Neutrophil (primary cell): ENCODE measurements around the gene HYAL1.

Source experiments
- H3K27ac ChIP-seq: fragments of 200-600 bp; sonication (generic); 2 replicates; pipeline ENCODE4 v1.5.1; 2016; ENCODE audit warnings: mild to moderate bottlenecking, moderate library complexity
- H3K27me3 ChIP-seq: fragments of 200-600 bp; sonication (generic); 2 replicates; pipeline ENCODE4 v1.6.0; 2016; ENCODE audit warnings: mild to moderate bottlenecking
- H3K36me3 ChIP-seq: fragments of 200-600 bp; sonication (generic); 2 replicates; pipeline ENCODE4 v1.5.1; 2017
- H3K4me1 ChIP-seq, 2 experiments: fragments of 200-600 bp in 1 of 2; sonication (generic) in 1 of 2; 1 replicate in 1 of 2; 2 replicates in 1 of 2; pipeline versions ENCODE4 v1.5.1 to v1.6.1; 2013 to 2016; ENCODE audit warnings: low read depth in 1 of 2, low read length in 1 of 2, mild to moderate bottlenecking in 1 of 2, moderate library complexity in 1 of 2; ENCODE audit not compliant: control insufficient read depth in 1 of 2, insufficient read depth in 1 of 2
- H3K4me3 ChIP-seq, 2 experiments: fragments of 200-600 bp in 1 of 2; sonication (generic) in 1 of 2; 1 replicate in 1 of 2; 2 replicates in 1 of 2; pipeline ENCODE4 v1.5.1; 2013 to 2016; ENCODE audit warnings: low read depth in 1 of 2, low read length in 1 of 2, mild to moderate bottlenecking in 1 of 2, moderate library complexity in 1 of 2
- H3K9me3 ChIP-seq: fragments of 200-600 bp; sonication (generic); 2 replicates; pipeline ENCODE4 v1.5.1; 2016
- TF ChIP-seq, protein P1 (sequence below): fragments of 200-600 bp; sonication (generic); IDR thresholded peaks from 2 replicates; pipeline ENCODE4 v1.5.1; 2016; ENCODE audit warnings: antibody characterized with exemption

Gene HYAL1

DNA sequence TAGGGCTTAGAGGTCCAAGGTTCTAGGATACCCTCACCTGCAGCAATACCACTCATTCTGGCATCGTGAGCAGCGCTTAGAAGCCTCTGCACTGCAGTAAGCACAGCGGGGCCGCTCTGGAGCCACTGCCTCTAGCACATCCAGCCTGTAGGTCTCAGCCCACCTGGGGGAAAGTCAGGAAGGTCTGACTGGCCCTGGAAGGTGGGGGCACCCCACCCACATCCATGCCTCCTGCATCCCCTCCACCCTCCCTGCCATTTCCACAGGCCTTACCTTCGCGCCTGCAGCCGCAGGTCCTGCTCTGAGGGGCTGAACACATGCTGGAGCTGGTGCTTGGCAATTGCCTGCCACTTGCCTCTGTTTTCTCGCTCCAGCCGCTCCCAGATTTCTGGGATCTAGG lies 38.2 kb upstream of the HYAL1 start:
- TF ChIP-seq, protein P1, sequence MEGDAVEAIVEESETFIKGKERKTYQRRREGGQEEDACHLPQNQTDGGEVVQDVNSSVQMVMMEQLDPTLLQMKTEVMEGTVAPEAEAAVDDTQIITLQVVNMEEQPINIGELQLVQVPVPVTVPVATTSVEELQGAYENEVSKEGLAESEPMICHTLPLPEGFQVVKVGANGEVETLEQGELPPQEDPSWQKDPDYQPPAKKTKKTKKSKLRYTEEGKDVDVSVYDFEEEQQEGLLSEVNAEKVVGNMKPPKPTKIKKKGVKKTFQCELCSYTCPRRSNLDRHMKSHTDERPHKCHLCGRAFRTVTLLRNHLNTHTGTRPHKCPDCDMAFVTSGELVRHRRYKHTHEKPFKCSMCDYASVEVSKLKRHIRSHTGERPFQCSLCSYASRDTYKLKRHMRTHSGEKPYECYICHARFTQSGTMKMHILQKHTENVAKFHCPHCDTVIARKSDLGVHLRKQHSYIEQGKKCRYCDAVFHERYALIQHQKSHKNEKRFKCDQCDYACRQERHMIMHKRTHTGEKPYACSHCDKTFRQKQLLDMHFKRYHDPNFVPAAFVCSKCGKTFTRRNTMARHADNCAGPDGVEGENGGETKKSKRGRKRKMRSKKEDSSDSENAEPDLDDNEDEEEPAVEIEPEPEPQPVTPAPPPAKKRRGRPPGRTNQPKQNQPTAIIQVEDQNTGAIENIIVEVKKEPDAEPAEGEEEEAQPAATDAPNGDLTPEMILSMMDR: no peak
- no peaks in the 10 kb centered on the region for H3K9me3 ChIP-seq
- peak overlapping the region; percentile 100 for H3K27ac ChIP-seq
- H3K4me1 ChIP-seq: peaks cover 77 to 85% of the 10 kb centered on the region in 2 experiments
- H3K27me3 ChIP-seq: no peaks in the 10 kb centered on the region
- peak overlapping the region; percentile 91 to 93 for H3K4me3 ChIP-seq
- H3K36me3 ChIP-seq: no peaks in the 10 kb centered on the region

DNA sequence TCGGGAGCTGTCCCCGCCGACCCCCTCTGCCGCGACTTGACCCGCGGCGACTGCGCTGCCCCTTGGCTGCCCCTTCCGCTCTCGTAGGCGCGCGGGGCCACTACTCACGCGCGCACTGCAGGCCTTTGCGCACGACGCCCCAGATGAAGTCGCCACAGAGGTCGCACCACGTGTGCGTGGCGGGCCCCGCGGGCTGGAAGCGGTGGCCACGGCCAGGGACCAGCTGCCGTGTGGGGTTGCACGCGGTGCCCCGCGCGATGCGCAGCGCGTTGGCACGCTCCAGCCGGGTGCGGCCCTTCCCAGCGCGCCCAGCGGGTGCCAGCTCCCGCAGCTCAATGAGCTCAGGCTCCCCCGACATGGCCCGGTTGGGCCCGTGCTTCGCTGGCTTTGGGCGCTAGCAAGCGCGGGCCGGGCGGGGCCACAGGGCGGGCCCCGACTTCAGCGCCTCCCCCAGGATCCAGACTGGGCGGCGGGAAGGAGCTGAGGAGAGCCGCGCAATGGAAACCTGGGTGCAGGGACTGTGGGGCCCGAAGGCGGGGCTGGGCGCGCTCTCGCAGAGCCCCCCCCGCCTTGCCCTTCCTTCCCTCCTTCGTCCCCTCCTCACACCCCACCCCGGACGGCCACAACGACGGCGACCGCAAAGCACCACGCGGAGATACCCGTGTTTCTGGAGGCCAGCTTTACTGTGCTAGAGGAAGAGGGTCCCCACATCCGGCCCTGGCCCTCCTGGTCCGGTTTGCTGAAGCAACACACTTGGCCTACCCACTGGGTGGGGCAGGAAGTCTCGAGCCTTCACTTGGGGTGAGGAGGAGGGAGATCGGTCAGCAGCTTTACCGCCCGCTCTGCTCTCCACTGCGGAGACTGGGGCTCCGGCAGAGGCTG lies 37.3 kb upstream of the HYAL1 start, which contains the start of gene RASSF1:
RASSF1 (minus strand) TSS at position 389 of the 882 bp plus-strand sequence; CDS start at position 358, 31 bp downstream.
- H3K9me3 ChIP-seq: no peaks in the 10 kb centered on the region
- no peaks in the 10 kb centered on the region for H3K36me3 ChIP-seq
- peak within 1 kb of the TSS; percentile 91 to 93 for H3K4me3 ChIP-seq
- TF ChIP-seq, protein P1: no peak
- peak within 1 kb of the TSS; percentile 100 for H3K27ac ChIP-seq
- no peaks in the 10 kb centered on the region for H3K27me3 ChIP-seq
- peaks cover 82 to 83% of the 10 kb centered on the region in 2 experiments for H3K4me1 ChIP-seq

DNA sequence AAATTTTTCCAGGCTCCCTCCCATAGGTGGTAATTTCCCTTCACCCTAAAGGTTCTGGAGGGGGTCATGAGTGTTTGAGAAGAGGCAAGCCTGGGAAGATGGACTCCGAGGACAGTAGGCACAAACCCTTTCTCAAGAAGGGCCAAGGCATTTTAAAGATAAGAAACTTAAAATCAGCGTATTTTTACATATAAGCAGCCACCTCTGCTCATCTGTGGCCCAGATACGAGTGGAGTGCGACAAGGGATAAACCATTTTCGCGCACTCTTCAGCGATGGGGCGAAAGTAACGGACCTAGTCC lies 36.7 kb upstream of the HYAL1 start:
- Histone ChIP-seq H3K27me3 (no peaks in the 10 kb centered on the region), H3K4me3 (peak overlapping the region; percentile 91 to 93), H3K36me3 (no peaks in the 10 kb centered on the region), H3K4me1 (peaks cover 77% of the 10 kb centered on the region in 2 experiments), H3K9me3 (no peaks in the 10 kb centered on the region), H3K27ac (peak overlapping the region; percentile 100)
- TF ChIP-seq, protein P1: no peak

DNA sequence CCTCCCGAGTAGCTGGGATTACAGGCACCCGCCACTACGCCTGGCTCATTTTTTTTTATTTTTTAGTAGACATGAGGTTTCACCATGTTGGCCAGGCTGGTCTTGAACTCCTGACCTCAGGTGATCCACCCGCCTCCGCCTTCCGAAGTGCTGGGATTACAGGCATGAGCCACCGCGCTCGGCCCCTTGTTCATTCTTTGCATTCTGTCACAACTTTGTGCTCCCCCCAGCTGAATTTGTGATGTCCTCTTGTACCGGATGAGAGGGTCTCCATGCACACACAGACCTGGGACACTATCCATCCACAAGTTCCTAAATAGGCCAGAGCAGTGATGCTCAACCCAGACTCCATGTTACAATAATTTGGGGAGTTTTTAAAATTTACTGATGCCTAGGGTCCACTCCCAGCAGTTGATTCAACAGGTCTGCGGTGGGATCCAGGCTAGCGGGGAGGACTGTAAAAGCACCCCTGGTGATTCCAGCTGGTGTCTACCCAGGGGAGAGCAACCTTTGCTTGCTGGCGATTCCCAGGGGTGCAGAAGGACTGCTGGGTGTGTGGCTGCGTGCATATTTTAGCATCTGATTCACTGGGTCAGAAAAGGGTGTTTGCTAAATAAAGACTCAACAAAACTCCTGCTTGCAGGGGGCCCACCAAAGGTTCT lies 36.2 kb upstream of the HYAL1 start:
- H3K4me3 ChIP-seq: peak overlapping the region; percentile 91 to 93
- H3K27me3 ChIP-seq: no peaks in the 10 kb centered on the region
- TF ChIP-seq, protein P1: no peak
- no peaks in the 10 kb centered on the region for H3K9me3 ChIP-seq
- H3K4me1 ChIP-seq: peaks cover 72% of the 10 kb centered on the region in 2 experiments
- peak overlapping the region; percentile 100 for H3K27ac ChIP-seq
- H3K36me3 ChIP-seq: no peaks in the 10 kb centered on the region

DNA sequence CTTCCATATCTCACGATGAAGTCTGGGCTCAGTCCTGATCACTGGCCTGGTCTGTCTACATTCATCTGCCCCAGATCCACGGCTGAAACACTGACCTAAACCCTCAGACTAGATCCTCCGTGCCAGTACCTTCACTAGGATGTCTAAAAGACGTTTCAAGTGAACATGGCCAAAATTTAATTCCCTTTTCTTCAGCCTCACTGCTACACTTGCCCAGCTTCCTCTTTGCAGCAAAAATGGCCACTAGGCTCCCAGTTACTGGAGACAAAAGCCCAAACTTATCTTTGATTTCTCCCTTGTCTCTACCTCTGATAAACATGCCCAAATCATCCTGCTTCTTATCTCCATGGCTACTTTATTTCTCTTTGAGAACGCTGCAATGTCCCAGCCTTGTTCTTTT lies 35.6 kb upstream of the HYAL1 start:
- no peaks in the 10 kb centered on the region for H3K36me3 ChIP-seq
- TF ChIP-seq, protein P1: peak; percentile 14
- H3K4me1 ChIP-seq: peaks cover 71 to 78% of the 10 kb centered on the region in 2 experiments
- peak overlapping the region; percentile 91 to 93 for H3K4me3 ChIP-seq
- peak overlapping the region; percentile 100 for H3K27ac ChIP-seq
- no peaks in the 10 kb centered on the region for H3K27me3 ChIP-seq
- H3K9me3 ChIP-seq: no peaks in the 10 kb centered on the region
